ENCODE measurements around the gene OTUB1. TPM values are rescaled to one million over a fixed set of nuclear protein-coding genes. Genes with fewer than 3 reads are reported as not detected.

OTUB1 gene
- total and polyA plus RNA-seq, 9 of the 15 experiments (the other 6 are each of a cell fraction or from before 2014, with no cell fraction given): 29.5 to 134 (median 66.1) TPM

DNA sequence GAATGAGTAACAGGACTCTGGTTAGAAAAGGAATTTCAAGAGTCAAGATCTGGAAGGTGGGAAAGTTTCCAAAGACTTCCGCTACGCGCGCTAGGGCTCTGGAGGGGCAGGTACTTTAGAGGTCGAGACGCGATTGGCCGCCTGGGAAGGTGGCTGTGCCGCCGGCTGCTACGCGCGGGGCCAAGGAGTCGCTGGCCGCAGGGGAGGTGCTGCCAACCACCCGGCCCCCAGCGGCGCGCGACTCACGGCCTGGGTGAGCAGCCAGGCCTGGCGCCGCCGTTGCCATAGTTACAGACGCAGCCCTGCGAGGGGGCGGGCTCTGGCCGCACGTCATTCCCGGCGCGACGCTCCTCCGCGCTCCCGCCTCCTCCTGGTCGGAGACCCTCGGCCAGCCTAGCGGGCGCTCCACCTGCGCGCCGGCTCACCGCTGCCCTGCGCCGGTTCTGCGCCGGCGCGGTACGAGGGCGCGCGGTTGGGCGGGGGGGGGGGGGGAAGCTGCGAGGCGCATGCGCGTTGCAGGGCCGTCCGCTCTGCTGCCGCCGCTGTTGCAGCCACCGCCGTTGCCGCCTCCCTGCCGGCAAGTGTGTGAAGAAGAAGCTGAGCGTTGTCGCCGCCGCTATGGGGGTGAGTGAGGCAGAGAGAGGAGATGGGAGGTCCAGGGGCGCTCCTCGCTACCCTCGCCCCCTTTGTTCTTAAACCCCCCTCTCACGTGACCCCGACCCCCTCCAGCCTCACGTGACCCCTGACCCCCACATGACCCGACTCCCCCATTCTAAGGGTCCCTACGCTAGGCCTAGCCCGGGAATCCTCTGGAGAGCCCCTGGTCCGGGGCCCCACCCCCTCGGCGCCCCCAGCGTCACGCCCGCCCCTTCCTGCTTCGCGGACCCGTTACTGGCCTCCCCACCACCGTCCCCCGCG is 47.5 kb upstream of the OTUB1 start, which contains the start of gene NAA40 (continued):
- peak; percentile 71 to 92 for TF ChIP-seq MNT (conservative IDR thresholded peaks at IDR 0.05)
- peak; percentile 77; the same call in 1 of the 2 replicates for TF ChIP-seq FOXK1 (CRISPR knock-in tag; IDR thresholded peaks at IDR 0.05; ENCODE audit: borderline replicate concordance)
- TF ChIP-seq ZNF24 (IDR thresholded peaks at IDR 0.05): 0 out of 2 replicates have a peak, but pooled peaks have one; percentile 47
- TF ChIP-seq SP1 (CRISPR knock-in tag; IDR thresholded peaks at IDR 0.05): peak; percentile 99
- TF ChIP-seq CSDE1 (IDR thresholded peaks at IDR 0.05): peak in 1 of 2 experiments; percentile 97; a peak in 2 of 4 replicates
- TF ChIP-seq HCFC1 (IDR thresholded peaks at IDR 0.05; ENCODE audit: low read depth, low read length): peak; percentile 84
- peak; percentile 91 for TF ChIP-seq ETS1 (conservative IDR thresholded peaks at IDR 0.05; ENCODE audit: control insufficient read depth, low read depth, low read length)
- TF ChIP-seq MTA1 (IDR thresholded peaks at IDR 0.05; ENCODE audit: borderline replicate concordance): peak; percentile 97
- peak; percentile 95 for TF ChIP-seq PCBP1 (IDR thresholded peaks at IDR 0.05; ENCODE audit: low read depth, low read length, poor library complexity, severe bottlenecking)
- TF ChIP-seq TFE3 (CRISPR knock-in tag; IDR thresholded peaks at IDR 0.05): peak; percentile 76
- no peak for TF ChIP-seq HNRNPK (IDR thresholded peaks at IDR 0.05; ENCODE audit: low read depth, low read length, poor library complexity, severe bottlenecking)
- TF ChIP-seq ETV1 (tag; conservative IDR thresholded peaks at IDR 0.05; ENCODE audit: low read depth): 0 out of 2 replicates have a peak, but pooled peaks have one; percentile 4
- TF ChIP-seq POLR2G (IDR thresholded peaks at IDR 0.05; ENCODE audit: low read depth, low read length): peak; percentile 64
- peak in 1 of 2 experiments; percentile 97; a peak in 2 of 4 replicates for TF ChIP-seq HDAC1 (IDR thresholded peaks at IDR 0.05)
- TF ChIP-seq ZNF57 (CRISPR knock-in tag; IDR thresholded peaks at IDR 0.05): no peak
- TF ChIP-seq, protein P1, sequence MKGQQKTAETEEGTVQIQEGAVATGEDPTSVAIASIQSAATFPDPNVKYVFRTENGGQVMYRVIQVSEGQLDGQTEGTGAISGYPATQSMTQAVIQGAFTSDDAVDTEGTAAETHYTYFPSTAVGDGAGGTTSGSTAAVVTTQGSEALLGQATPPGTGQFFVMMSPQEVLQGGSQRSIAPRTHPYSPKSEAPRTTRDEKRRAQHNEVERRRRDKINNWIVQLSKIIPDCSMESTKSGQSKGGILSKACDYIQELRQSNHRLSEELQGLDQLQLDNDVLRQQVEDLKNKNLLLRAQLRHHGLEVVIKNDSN (CRISPR knock-in tag; IDR thresholded peaks at IDR 0.05): peak; percentile 85
- peak; percentile 95 for TF ChIP-seq ATF1 (CRISPR knock-in tag; IDR thresholded peaks at IDR 0.05)
- TF ChIP-seq ATF1 (tag; IDR thresholded peaks at IDR 0.05): peak; percentile 97
- peak; percentile 87 for TF ChIP-seq TFAP4 (CRISPR knock-in tag; IDR thresholded peaks at IDR 0.05; ENCODE audit: borderline replicate concordance)

Measured in K562 (cell line).